Kasumi-1 (cell line): ENCODE results near the gene ATP2B2.

Experiments
- DNase-seq, 2 experiments: peaks; one replicate each; lab custom pipeline; 2025; lab: John Stamatoyannopoulos, UW

Gene ATP2B2

DNA sequence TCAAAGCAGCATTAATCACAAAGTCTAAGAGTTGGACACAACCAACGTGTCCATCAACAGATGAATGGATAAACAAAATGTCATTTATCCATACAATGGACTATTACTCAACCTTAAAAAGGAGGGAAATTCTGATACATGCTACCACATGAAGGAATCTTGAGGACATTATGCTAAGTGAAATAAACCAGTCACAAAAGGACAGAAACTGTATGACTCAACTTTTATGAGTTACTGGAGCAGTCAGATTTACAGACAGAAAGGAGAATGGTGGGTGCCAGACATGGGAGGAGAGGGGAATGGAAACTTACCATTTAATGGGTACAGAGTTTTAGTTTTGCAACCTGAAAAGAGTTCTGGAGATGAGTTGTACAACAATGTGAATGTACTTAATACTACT, 141.5 kb downstream of the ATP2B2 start:
- DNase-seq = no peak

DNA sequence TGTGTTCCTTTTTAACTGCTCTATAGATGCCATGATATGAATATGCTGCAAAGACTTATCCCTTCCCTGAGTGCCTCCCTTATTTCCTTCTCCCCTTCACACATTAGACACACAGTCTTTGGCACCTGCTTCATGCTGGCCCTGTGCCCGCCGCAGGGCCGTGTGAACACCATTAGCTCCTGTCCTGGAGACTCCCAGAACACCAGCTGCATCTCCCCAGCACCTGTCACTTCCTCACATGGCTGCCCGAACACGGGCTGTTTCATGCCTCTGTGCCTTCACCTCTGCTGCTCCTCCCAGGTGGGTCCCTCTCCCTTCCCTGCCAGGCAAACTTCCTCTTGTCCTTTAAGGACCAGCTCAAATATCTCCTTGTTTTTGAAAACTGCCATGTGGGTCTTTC, 144.0 kb downstream of the ATP2B2 start:
- no peak for DNase-seq

DNA sequence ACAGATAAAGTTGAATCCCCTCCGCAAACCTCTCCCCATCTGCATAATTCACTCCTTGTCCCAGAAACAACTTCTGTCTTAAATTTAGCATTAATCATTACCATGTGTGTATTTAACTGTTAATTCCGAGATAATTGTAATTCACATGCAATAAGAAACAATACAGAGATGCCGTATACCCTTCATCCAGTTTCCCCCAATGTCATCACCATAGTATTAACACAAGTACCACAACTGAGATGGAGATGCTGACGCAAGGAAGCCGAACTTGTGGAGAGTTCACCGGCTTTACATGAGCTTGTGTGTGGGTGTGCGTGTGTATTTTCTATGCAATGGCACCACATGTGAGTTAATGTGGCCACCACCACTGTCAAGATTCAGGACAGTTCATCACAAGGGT, 144.9 kb downstream of the ATP2B2 start:
- DNase-seq = no peak

DNA sequence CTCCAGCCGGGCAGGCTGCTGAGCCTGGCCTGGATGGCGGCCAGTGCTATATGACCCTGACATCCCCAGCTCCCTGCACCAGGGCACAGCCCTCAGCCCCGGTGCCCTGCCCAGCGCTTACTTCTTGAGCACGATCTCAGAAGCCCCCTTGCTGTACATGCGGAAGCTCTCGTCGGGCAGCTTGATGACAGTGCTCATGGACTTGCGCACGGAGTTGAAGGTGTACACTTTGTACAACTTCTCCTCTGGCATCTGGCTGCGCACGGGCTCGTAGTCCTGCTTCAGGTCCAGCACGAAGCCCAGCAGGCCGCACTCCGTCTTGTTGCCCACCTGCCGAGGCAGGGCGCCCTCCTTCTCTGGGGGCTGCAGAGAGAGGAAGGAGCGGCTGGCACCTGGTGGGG, 145.6 kb downstream of the ATP2B2 start:
- DNase-seq = no peak

DNA sequence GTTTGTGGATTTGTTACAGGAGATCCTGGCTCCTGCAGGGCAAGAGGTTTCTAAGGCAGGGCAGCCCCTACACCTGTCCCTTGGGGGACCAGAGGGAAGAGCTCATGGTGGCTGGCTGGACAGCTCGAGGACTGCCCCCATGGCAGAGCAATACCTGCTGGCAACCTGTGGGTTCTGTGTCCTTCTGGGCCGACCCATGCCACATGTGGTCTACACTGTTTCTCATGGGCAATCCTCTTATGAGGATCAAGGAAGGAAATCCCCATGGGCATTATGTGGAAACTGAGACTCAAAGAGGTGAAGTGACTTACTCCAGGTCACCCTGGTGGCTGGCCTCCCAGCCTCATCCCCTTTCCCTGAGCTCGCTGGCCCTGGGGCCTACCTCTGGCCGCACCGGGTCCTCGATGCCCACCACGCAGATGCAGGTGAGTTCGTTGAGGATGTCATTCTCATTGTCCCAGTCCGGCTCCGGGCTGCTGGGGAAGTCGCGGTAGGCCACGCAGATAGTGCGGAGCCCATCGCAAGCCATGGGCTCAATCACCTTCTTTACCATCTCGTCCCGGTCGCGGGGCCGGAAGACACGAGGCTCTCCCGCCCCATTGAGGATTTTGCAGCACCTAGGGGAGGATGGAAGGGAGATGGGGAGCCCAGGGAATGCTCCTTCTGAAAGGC, 146.9 kb downstream of the ATP2B2 start:
- DNase-seq = no peak

DNA sequence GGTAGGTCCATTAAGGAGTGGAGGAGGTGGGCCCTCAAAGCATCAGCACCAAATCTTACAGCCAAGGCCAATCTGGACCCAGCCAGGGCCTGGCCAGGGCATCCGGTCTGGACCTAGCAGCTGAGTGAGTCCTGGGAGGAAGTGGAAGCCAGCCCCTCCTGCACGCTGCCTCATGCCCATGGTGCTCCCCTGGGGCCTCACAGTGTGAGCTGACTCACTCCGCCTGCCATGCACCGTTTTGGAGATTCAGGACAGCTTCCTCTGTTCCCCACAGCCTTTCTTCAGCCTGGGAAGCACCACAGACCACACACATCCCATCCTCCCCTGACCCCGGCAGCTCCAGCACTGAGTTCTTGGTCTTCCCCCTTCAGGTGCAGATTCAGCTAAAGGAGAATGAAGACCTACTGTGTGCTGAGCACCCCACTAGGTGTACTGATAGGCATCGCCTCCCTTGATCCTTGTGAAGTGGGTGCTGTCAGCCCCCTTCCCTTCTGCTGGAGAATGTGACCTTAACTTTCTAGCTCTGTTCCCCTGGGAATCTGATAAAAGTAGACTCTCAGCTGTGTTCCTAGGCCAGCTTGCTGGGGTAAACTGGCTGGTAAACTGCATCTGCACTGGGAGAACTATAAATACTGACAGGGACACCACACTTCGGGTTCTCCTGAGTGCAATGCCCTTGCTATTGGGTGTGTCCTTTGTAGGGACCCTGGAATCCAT, 147.6 kb downstream of the ATP2B2 start:
- DNase-seq = peak; percentile 49 to 66

DNA sequence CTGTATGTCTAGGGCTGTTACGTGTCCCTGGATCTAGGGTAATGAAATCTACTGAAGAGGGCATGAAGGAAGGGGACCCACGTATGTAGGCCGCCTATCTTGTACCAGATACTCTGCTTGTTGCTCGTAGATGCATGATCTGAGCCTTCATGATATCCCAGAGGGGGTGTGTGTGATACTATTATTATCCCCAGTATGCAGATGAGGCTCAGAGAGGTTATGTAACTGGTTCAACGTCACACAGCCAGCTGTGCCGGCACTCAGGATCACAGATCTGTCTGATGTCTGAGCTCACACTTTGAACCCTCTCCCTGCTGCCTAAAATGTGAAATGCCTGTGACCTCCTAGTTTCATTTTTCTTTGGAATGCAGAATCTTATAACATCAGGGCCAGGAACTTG, 148.3 kb downstream of the ATP2B2 start:
- no peak for DNase-seq

DNA sequence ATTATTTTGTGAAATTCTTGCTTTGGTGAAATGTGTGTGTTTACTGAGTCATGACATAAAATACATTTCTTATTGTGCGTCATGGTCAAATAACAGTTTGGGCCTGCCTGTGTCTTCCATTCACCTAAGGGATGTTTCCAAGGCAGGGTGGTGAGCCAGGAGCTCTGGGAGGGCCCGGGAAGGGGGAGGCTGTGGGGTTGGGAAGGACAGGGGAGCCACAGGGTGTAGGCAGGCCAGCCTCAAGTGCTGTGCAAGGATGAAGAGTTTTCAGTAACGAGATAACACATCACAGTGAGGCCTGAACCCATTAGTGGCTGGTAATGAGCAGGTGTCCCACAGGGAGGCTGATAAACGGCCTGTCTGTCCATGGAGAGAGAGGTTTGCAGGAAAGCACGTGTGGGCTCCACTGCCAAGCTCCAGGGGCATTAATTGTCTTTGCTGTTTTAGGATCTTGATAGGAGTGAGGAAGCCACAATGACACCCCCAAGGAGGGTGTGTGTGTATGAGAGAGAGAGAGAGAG, 148.9 kb downstream of the ATP2B2 start:
- DNase-seq = no peak

DNA sequence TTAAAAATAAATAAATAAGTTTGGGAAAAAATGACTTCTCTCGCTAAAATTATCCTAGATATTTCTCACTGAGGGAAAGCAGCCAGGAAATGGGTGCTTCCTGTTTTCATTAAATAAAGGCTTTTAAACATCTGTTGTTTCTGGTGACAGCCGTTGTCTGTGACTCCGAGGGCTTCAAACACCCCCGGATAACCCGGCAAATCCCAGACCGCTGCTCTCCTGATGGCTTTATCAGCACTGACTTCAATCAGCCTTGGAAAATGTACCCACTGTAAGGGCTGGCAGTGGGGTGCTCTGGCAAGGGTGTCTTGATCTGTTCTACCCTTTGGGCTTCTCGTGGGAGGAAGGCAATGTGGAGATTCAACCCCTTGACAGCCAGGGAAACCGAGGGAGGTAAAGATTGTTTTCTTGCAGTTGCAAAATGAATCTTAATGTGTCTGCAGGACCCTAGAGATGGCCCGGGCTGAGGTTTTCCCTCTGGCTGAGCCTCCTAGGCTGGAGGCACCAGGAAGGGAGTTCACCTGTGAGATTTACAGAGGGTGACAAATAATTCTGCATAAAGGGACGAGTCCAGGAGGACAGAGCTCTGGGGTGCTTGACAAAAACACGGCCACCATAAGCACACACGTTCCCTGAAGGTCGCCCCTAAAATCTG, 150.9 kb downstream of the ATP2B2 start:
- DNase-seq = peak; percentile 21 to 25

DNA sequence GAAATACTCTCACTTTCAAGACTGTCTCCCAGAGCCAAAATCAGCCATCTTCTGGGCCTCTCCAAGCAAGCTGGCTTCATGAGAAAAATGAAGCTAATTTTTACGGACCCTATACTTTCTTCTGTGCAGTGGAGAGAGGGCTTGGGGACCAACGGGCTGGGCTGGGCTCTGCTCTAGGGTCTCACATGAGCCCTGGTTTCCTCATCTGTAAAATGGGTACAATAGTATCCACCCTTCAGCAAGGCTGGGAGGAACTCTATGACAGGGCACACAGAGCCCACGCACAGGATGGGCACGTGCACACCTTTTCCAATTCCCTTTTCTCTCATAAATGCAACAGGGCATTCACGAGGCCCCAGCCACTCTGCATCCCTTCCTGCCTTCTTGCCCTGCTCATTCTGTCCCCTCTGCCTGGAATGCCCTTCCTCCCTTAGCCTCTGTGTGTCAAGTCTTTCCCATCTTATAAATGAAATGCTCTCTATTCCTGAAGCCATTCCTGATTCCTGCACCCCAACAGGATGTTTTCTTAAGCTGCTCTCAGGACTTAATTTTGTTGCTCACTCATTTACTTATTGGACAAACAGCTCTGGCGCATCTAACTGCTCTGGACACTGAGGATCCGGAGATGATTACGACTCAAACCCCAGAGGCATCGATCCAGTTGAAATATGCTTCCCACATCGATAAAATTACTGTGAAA, 151.6 kb downstream of the ATP2B2 start:
- DNase-seq = no peak

DNA sequence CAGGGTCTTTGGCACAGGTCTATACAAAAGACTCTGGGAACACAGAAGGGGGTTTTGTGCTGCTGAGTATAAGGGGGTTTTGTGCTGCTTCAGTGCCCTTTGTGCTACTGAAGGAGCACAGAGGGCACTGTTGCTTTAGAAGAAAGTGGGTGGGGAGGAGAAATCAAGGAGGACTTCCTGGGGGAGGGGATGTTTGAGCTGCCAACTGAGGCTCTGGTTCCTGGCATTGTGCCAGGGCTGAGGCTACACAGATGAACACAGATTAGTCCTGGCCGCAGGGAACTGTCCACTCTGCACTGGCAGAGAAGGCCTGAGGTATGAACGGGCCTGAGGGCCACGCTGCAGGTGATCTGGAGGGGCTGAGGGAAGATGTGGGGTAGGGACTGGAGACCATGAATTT, 152.2 kb downstream of the ATP2B2 start:
- DNase-seq = no peak

DNA sequence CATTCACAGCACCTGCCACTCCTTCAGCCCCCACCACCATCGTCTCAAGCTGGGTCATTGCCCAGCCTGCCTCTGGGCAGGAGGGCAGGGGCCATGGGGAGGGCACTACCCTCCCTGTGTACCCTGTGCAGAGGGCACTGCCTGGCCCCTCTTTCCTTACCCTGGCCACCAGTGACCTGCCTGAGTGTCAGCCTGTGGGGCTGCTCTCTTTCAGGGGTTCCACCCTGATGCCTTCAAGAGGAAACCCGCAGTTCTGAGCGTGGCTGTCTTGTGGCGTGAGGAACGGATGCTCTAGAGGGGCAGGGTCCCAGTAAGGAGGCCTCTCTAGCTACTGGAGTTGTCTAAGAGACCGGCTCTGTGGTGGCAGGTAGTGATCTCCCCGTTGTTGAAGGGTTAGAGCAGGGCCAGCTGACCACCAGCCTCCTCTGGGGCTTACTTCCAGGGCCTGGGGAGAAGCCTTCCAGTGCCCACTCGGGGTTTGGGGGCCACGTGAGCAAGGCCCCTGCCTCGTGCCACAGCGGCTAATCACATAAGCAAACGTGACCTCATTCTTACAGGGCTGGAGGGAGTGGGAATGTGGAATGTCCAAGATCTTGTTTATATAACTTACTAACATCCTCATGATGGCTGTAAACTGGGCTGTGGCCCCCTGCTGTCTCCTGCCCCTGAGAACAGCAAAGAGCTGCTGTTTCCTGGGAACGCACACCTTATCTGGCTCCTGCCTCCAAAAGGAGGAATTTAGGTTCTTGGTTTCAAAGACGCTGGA, 153.1 kb downstream of the ATP2B2 start:
- DNase-seq = no peak

DNA sequence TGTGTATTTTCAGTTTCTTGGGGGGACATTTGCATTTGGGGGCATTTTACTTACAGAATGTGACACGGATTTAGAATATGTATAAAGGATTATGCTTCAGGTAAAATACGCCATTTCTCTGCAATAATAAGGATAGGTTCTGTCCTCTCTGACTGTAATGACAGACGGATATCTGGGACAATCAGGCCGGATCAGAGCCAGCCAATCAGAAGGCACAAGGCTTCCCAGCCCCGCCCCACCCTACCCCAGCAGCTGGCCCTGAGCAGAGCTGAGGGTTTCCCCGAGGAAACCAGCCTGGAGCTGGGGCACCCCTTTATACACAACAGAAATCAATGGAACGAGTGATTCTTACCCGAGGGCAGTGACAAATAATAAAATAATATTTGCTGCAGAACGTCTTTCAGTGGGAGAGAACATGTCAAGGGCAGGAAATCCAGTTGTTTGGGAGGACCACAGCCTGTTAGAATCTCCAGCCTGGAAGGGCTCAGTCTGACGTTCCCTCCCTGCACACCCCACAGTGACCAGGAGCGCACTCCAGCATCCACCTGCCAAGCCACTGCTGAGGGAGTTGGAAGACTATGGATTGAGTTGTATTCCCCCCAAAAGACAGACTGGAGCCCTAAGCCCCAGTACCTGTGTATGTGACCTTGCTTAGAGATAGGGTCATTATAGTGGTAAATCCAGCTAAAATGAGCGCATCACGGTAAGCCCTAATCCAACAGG, 154.2 kb downstream of the ATP2B2 start:
- no peak for DNase-seq

DNA sequence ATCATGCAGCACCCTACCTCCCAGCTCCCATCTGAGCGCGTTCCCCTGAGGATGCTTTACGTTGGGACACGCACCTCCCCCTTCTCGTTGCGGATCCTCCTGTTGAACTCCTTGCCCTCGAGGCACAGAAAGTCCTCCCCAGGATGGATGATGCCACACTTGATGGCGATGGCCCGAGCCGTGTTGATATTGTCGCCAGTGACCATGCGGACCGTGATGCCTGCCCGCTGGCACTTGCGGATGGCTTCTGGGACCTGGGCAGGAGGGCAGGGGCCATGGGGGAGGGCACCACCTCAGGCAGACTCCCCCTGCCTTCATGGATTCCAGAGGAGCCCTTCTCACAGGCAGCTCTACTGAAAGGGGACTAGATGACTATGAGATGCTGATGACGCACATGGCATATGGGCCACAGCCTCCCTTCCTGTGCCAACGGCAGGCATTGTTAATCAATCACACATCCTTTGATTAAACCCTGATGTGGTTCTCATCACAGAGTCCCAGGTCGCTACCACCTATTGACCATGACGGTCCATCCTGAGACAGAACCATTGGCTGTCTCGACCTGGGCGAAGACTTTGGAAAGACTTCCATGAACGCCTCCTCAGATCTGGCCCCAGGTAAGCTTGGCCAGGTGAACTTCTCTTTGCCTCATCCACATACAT, 154.9 kb downstream of the ATP2B2 start:
- DNase-seq = no peak

DNA sequence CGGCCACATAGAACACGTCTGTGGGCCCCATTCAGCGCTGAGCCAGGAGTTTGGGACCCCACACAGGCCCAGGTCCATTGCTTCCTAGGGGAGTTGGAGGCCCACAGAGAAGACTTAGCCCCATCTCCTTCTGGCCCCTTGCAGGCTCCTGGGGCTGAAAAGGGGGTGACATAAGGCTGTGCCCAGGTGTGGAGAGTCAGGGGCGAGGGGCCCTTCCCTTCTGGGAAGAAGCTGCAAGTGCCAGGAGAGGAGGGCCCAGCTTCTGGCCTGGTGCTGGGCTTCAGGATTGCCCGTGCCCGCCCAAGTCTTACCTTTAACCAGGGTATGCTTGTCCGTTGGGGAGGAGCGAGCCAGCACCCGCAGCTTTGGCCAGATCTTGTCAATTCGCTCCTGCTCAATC, 155.6 kb downstream of the ATP2B2 start:
- DNase-seq = no peak

DNA sequence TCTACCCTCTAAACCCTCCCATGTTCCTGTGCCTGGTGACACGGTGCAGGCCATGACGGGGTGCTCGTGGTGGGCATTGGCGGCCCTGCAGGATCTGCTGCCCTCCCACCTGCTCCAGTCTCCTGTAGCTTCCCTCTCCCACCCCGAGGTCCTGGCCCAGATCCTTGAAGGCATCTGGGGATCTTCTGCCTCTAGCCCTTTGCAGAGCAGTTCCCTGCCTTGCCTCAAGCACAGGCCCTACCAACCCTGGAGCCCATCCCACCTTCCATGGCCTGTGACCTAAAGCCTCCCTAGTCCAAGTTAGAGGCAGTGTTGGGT, 157.0 kb downstream of the ATP2B2 start:
- no peak for DNase-seq

DNA sequence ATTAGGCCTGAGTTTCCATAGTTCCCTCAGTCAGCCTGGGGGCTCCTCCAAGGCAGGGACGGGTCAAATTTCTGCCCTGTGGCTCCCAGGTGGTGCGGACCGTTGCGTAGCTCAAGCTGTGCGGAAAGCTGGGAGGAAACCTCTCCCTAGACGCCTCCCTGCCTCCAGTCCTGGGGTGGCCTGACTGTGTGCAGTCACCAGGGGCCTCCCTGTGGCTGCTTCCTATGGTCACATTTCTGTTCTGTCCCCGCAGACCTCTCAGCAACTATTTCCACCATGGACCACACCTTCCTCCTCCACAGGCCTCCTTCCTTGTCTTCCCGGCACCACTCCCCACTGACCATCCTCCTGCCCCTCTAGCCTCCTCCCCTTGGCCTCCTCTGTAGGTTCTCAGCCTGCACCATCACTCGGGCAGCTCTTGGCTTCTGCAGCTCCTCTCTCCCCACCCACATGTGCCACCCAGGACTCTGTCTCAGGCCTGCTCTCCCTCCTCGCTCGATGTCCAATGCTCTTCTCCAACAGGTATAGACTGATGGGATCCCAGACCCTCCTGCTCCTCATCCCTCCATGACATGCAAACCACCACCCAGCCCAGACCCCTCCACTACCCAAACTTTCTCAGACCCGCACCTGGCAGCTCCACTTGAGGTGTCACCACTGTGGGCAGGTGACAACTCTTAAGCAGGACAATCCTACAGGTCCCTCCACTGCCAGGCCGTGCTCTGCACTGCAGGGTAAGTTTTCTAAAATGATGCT, 157.6 kb downstream of the ATP2B2 start:
- DNase-seq = no peak

DNA sequence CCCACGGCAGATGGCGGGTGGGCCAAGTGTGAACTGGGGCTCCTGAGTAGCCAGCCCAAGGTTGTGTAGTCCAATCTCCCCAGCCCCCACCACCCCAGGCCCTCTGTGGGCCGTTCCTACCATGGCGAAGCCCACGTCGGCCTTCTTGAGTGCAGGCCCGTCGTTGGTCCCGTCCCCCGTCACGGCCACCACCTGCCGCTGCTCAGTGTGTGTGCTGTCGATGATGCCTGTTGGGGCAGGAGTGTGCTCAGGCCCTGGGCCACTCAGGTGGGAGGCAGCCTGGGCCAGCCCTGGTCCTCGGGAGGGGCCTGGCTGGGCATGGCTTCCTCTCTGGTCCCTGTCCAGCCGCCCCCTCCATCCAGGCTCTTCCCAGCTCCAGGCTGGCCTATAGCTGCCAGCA, 159.5 kb downstream of the ATP2B2 start:
- DNase-seq = no peak

DNA sequence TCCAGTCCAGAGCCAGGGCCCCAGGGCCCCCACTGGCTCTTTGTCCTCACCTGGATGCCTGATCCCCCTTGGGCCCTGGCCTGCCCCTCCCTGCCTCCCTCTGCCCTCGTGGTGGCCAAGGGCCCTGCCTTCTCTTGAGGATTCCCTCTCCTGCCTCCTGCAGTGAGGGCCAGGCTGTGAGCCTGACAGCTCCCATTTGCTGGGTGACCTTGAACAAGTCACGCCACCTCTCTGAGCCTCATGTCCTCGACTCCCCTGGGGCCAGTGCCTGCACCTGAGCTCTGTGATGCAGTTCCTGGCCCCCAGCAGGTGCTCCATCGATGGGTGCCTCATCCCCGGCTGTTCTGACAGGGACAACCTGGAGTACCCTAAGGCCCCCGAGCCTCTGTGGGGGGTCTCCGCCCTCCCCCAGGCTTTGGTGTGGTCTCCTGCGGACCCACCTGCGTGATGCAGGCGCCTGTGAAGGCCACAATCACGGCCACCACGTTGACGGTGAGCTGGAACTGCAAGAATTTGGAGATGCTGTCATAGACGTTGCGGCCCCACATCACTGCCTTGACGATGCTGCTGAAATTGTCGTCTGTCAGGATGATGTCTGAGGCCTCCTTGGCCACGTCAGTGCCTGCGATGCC, 160.3 kb downstream of the ATP2B2 start:
- no peak for DNase-seq
